COR-L47 (cell line): Measurements from ENCODE around the gene BSG.
"Not testable (repeated sequence)": the region's sequence is repeated elsewhere in the genome, so short reads cannot be mapped to it uniquely, and the experiment has no call there.

Source experiments
- DNase-seq: peaks from one replicate; lab custom pipeline; 2025; lab: John Stamatoyannopoulos, UW

The BSG gene

GRCh38 chr19:604355-604754, 32.0 kb downstream of the BSG start:
- DNase-seq = no peak

DNA sequence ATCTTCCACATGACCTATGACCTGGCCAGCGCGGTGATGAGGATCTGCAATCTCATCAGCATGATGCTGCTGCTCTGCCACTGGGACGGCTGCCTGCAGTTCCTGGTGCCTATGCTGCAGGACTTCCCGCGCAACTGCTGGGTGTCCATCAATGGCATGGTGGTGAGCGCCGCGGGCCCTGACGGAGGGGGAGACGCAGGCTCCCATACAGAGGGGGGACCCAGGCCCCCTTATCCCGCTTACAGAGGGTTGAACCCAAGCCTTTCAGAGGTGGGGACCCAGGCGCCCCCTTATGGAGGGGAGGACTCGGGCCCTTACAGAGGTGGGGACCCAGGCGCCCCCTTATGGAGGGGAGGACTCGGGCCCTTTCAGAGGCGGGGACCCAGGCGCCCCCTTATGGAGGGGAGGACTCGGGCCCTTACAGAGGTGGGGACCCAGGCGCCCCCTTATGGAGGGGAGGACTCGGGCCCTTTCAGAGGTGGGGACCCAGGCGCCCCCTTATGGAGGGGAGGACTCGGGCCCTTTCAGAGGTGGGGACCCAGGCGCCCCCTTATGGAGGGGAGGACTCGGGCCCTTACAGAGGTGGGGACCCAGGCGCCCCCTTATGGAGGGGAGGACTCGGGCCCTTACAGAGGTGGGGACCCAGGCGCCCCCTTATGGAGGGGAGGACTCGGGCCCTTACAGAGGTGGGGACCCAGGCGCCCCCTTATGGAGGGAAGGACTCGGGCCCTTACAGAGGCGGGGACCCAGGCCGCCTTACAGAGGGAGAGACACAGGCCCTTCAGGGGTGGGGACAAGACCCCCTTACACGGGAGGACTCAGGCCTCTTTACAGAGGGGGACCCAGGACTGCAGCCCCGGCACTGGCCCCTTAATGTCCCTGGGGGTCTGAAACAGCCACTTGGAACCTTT, 32.9 kb downstream of the BSG start:
- DNase-seq = not testable (repeated sequence)

DNA sequence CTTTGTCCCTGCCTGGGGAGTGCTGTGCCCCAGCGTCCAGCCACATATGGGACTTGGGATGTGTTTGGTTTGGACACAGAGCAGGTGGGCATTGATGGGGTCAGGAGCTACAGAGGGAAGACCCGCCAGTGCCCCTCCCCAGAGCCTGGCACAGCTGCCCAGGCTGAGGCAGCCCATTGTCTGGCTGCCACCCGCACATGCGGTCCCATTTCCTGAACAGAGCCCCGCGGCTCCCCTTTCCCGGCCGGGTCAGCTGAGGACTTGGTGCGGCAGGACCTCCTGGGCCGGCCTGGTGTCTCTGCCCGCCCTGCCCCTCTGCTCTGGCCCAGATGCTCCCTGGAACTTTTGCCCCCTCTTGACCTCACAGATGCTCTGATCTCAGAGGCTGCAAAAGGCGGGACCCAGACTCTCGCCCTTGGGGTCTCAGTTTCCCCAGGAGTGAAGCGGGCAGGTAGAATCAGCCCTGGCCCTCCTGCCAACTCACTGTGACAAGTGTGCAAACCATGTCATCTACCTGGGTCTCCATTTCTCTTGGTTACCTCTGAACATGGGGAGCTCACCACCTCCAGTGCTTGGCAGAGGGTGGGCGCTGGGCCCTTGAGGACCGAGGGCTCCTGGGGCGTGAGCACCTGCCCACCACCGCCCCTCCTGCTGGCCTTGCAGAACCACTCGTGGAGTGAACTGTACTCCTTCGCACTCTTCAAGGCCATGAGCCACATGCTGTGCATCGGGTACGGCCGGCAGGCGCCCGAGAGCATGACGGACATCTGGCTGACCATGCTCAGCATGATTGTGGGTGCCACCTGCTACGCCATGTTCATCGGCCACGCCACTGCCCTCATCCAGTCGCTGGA, 35.1 kb downstream of the BSG start:
- no peak for DNase-seq

DNA sequence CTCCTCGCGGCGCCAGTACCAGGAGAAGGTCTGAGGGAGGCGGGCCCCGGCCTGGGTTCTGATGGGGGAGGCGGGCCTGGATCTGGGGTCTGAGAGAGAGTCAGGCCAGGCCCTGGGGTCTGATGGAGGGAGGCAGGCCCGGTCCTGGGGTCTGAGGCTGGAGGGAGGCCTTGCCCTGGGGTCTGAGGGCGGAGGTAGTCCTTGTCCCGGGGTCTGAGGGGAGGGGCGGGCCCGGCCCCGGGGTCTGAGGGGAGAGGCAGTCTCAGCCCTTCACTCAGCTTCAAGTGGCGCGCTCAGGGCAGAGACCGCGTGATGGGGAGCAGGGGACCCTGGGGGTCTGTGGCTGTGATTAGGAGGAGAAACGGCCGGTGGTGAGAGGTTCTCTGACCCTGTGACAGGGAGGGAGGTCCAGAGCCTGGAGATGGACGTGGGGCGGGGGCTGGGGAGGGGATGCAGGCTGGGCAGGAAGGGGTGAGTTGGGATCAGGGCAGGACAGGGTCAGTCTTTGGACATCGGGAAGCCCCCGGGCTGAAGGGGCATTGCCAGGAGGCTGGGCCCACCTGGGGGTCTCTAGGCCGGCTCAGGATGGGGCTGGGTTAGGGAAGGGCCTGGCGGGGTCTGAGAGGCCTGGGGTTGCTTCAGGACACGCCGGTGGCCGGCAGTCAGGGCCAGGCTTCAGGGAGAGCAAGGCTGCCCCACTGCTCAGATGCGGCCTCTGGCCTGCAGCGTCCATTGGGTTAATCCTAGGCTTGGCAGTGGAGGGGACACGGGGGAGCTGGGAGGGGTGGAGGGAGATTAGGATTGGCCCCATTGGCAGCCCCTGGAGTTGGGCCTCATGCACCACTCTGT, 36.0 kb downstream of the BSG start:
- no peak for DNase-seq

- peak; percentile 56 for DNase-seq
Measured at GRCh38 chr19:609004-609346, 36.6 kb downstream of the BSG start.

- DNase-seq = no peak
Measured at GRCh38 chr19:610071-610800, 37.8 kb downstream of the BSG start.

DNA sequence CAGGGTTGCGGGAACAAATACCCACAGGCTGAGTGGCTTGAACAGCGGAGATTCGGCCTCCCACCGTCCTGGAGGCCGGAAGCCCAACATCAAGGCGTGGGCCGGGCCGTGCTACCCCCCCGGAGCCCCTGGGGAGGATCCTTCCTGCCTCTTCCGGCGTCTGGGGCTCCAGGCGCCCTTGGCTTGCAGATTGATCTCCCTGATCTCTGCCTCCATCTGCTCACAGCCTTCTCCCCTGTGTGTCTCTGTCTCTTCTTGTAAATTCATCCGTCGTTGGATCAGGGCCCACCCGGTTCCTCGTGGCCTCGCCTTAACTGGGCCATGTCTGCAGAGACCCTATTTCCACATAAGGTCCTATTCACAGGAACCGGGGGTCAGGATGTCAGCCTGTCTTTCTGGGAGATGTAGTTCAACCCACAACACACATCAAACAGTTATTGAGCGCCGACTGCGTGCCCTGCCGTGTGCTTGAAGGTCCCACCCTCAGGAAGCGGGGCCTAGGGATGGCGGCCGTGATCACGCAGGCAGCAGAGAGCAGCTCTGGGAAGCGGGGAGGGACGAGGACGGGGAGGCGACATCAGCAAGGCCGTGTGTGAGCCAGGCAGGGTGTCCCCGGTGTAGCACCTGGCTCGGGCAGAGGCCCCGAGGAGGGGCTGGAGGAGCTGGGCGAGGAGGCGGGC, 38.5 kb downstream of the BSG start:
- DNase-seq = peak; percentile 52

GRCh38 chr19:611481-611868, 39.1 kb downstream of the BSG start:
- no peak for DNase-seq

DNA sequence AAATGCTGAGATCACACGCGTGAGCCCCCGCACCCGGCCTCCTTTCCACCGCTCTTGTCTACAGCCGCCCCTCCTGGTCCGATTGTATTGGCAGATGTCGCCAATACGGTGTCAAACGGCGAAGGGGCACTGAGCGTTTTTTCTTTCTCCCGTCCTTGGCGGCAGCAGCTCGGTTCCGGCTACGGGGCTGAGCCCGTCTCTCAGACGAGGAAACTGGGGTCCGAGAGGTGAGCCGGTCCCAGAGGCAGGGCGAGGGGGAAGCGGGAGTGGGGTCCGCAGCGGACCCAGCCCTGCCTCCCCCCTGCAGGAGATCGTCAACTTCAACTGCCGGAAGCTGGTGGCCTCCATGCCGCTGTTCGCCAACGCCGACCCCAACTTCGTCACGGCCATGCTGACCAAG, 40.5 kb downstream of the BSG start:
- no peak for DNase-seq

- no peak for DNase-seq
Measured at GRCh38 chr19:613732-614567, 41.6 kb downstream of the BSG start.

- DNase-seq = no peak
Measured at GRCh38 chr19:615619-616018, 43.2 kb downstream of the BSG start.

- DNase-seq = no peak
Measured at GRCh38 chr19:616062-616700, 43.8 kb downstream of the BSG start.

DNA sequence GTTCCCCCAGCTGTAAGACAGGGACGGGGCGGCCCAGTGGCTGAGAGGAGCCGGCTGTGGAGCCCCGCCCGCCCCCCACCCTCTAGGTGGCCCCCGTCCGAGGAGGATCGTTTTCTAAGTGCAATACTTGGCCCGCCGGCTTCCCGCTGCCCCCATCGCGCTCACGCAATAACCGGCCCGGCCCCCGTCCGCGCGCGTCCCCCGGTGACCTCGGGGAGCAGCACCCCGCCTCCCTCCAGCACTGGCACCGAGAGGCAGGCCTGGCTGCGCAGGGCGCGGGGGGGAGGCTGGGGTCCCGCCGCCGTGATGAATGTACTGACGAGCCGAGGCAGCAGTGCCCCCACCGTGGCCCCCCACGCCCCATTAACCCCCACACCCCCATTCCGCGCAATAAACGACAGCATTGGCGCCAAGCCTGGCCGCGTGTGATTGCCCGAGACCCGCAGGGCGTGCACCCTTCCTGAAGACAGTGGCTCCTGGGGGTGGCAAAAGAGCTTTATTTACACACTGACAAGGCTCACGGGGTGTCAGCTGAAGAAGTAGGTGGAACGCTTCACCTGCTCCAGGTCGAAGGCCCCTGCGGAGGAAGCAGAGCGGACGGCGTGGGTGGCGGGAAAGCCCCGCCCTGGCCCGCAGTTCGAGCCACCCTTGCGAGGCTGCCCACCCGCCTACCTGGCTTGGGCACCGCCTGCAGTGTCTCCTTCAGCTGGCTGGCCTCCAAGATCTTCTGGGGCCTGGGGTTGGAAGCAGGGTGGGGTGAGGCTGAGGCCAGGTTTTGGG, 44.5 kb downstream of the BSG start:
- no peak for DNase-seq

DNA sequence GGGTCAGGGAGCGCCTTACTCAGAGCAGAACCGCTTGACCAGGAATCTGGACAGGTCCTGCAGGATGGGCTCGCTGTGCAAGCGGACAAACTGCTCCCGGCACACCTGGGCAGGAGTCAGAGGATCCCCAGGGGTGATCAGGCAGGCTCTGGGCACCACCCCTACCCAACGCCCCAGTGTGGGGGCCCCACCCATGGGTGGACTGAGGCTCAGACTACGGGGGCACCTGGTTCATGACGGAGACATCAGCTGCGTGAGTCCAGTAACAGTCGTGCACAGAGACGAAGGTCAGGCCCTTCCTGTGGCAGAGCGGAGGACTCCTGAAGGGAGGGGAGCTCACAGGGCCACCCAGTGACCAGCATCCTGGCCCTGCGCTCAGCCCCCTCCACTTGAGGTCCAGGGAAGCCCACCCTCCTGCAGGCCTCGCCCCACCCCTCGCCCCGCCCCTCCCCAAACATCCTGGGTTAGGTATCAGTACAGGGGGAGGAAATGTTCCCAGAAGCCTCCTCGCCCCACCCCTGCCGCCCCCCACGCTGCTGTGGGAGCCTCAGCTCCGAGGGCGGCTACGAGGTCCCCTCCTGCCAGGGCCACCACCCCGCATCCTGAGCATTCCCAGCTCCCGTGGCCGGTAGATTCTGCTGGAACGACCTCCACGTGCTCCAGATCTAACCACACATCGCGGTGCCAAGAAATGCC, 45.3 kb downstream of the BSG start:
- no peak for DNase-seq

DNA sequence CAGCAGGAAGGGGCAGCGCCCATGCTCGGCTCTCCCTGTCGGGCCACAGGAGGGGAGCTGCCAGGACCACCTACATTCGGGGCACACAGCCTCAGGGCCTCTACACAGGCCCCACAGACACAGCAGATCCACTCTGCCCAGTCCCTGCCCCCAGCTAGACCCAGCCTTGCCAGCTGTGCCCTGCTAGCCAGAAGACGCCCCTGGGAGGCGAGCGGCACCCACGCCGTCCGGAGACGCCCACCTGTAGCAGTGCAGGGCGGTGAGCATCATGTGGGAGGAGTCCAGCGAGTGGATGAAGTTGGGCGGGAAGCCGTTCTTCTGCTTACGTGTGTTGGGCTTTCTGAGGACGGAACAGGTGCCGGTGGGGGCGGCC, 45.8 kb downstream of the BSG start:
- DNase-seq = no peak

DNA sequence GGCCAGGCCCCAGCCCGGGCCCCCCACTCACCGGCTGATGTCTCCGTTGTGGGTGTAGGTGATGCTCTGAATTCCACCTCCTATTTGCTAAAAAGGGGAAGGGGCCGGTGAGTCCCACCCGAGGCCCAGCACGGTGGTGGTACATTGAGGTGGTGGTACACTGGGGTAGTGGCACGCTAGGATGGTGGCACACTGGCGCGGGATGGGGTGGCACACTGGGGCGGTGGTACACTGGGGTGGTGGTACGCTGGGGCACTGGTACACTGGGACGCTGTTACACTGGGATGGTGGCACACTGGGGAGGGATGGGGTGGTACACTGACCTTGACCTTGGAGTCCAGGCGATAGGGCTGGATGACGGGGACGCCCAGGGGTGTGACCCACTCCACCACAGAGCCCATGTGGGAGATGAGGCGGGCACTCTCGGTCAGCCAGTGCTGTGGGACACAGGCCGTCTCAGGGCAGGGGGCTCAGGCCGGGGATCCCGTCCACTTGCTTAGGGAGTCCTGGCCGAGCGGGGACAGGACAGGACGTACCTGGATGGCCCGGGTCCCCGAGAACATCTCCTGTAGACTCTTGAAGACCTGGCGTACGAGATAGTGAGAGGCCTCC, 46.4 kb downstream of the BSG start:
- no peak for DNase-seq

- no peak for DNase-seq
Measured at GRCh38 chr19:619286-620002, 47.0 kb downstream of the BSG start.
